Astrocyte of the cerebellum (primary cell): Measurements from ENCODE around the gene DNHD1.

Source experiments
- DNase-seq: peaks from one replicate; pipeline ENCODE4 v3.0.0-alpha.2; 2011; ENCODE audit warnings: low read depth
- H3K4me3 ChIP-seq: 2 replicates; pipeline ENCODE4 v1.5.1; 2011; ENCODE audit warnings: mild to moderate bottlenecking, low read depth, low read length, moderate library complexity
- in situ Hi-C: cut with HindIII; loops from 2 replicates; pipeline ENCODE4 v1.10.0; 2017; ENCODE audit warnings: low sequenced_read_pairs
- TF ChIP-seq, protein P1 (sequence below): IDR thresholded peaks from 2 replicates; pipeline ENCODE4 v1.5.1; 2012; ENCODE audit warnings: low read length, low read depth, moderate library complexity, mild to moderate bottlenecking; ENCODE audit errors: missing control alignments

DNHD1 gene

GRCh38 chr11:6486256-6486655, 10.8 kb upstream of the DNHD1 start:
- no peak overlapping the region for H3K4me3 ChIP-seq
- DNase-seq, result no peak
- in situ Hi-C loops, result no loop called here
- TF ChIP-seq, protein P1, sequence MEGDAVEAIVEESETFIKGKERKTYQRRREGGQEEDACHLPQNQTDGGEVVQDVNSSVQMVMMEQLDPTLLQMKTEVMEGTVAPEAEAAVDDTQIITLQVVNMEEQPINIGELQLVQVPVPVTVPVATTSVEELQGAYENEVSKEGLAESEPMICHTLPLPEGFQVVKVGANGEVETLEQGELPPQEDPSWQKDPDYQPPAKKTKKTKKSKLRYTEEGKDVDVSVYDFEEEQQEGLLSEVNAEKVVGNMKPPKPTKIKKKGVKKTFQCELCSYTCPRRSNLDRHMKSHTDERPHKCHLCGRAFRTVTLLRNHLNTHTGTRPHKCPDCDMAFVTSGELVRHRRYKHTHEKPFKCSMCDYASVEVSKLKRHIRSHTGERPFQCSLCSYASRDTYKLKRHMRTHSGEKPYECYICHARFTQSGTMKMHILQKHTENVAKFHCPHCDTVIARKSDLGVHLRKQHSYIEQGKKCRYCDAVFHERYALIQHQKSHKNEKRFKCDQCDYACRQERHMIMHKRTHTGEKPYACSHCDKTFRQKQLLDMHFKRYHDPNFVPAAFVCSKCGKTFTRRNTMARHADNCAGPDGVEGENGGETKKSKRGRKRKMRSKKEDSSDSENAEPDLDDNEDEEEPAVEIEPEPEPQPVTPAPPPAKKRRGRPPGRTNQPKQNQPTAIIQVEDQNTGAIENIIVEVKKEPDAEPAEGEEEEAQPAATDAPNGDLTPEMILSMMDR, result no peak

GRCh38 chr11:6486938-6487337, 10.1 kb upstream of the DNHD1 start:
- H3K4me3 ChIP-seq, result no peak overlapping the region
- DNase-seq, result no peak
- TF ChIP-seq, protein P1, result no peak
- in situ Hi-C loops, result no loop called here

DNA sequence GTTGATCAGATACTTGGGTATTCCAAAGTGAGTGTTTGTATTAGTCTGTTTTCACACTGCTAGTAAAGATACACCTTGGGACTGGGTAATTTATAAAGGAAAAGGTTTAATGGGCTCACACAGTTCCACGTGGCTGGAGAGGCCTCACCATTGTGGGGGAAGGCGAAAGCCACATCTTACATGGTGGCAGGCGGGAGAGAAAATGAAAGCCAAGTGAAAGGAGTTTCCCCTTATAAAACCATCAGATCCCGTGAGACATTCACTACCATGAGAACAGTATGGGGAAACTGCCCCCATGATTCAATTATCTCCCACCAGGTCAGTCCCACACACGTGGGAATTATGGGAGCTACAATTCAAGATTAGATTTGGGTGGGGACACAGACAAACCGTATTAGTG, 8.7 kb upstream of the DNHD1 start:
- DNase-seq, result no peak
- TF ChIP-seq, protein P1, result no peak
- in situ Hi-C loops, result no loop called here
- H3K4me3 ChIP-seq, result no peak overlapping the region

DNA sequence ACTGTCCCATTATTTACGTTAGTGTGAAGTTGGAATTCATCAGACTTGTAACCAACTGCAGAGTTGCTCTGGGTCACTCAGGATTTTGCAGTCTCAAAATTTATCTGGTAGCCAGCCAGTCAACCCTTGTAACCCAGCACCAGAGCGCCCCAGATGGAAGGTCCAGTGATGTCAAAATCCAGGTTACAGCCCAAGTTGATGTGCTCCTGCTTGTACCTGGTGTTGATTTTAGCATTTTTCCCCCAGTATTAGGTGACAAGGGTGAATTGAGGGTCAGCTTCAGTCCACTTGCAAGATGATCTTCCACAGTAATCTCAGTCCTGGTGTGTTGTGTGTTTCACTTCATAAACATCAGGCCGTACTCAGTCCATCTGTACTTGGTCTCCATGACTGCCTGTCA, 8.3 kb upstream of the DNHD1 start:
- in situ Hi-C loops, result no loop called here
- TF ChIP-seq, protein P1, result no peak
- H3K4me3 ChIP-seq, result no peak overlapping the region
- no peak for DNase-seq

DNA sequence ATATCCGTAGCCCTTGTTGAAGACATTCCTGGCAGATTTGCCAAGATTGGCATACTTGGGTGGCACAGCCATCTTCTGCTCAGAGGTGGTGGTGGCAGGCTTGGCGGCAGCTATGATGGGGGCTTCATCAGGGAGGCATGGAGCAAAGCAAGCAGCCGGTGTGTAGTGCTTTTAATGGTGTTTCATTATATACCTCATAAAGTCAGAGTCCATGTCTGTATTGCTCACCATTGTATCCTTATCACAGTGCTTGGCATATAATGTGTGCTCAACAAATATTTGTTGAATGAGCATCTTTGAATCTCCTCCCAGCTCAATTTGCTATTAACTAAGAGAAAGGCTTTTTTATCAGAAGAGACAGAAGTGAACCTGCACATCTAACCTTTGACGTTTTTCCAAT, 7.8 kb upstream of the DNHD1 start:
- DNase-seq, result no peak
- in situ Hi-C loops, result no loop called here
- TF ChIP-seq, protein P1, result no peak

GRCh38 chr11:6498121-6498520, 1.0 kb downstream of the DNHD1 start:
- in situ Hi-C loops, result no loop called here
- TF ChIP-seq, protein P1, result no peak
- DNase-seq, result no peak
- H3K4me3 ChIP-seq, result no peak overlapping the region

More for the DNA sequence above, 7.8 kb upstream of the DNHD1 start:
- H3K4me3 ChIP-seq, result no peak overlapping the region

- no peak for DNase-seq
- H3K4me3 ChIP-seq, result no peak overlapping the region
- TF ChIP-seq, protein P1, result no peak
- in situ Hi-C loops, result no loop called here
These were observed 1.5 kb downstream of the DNHD1 start for GRCh38 chr11:6498544-6498943.
